H9 (cell line): Measurements from ENCODE around the gene ULK4. TPM values are rescaled to one million over a fixed set of nuclear protein-coding genes. Genes with fewer than 3 reads are reported as not detected.

Source experiments
- DNase-seq: peaks from one replicate; pipeline ENCODE4 v3.0.0-alpha.2; 2017
- H2AFZ ChIP-seq: one replicate; pipeline ENCODE4 v1.6.1; 2013; ENCODE audit warnings: mild to moderate bottlenecking, low read length, control low read depth, moderate library complexity
- H2AK5ac ChIP-seq: 2 replicates; pipeline ENCODE4 v1.6.1; 2013; ENCODE audit warnings: low read length, control low read depth, mixed read lengths; ENCODE audit not compliant: insufficient read length
- H2BK120ac ChIP-seq: one replicate; pipeline ENCODE4 v1.6.1; 2013; ENCODE audit warnings: low read depth, mild to moderate bottlenecking, low read length, control low read depth, inconsistent platforms; ENCODE audit not compliant: poor library complexity, severe bottlenecking
- H2BK12ac ChIP-seq: 2 replicates; pipeline ENCODE4 v1.6.1; 2013; ENCODE audit warnings: low read length, control low read depth, mixed read lengths, low read depth; ENCODE audit not compliant: insufficient read length
- H2BK15ac ChIP-seq: 2 replicates; pipeline ENCODE4 v1.6.1; 2013; ENCODE audit warnings: low read depth, low read length, control low read depth
- H2BK20ac ChIP-seq: one replicate; pipeline ENCODE4 v1.6.1; 2013; ENCODE audit warnings: low read depth, mild to moderate bottlenecking, low read length, control low read depth, inconsistent platforms; ENCODE audit not compliant: poor library complexity, severe bottlenecking
- H2BK5ac ChIP-seq: 2 replicates; pipeline ENCODE4 v1.6.1; 2013; ENCODE audit warnings: low read length, control low read depth, mixed read lengths; ENCODE audit not compliant: insufficient read length
- H3K14ac ChIP-seq: 2 replicates; pipeline ENCODE4 v1.6.1; 2013; ENCODE audit warnings: low read length, control low read depth; ENCODE audit not compliant: insufficient read depth
- H3K18ac ChIP-seq: 2 replicates; pipeline ENCODE4 v1.6.1; 2013; ENCODE audit warnings: low read depth, mild to moderate bottlenecking, mixed read lengths, low read length, control low read depth; ENCODE audit not compliant: insufficient read length
- H3K23ac ChIP-seq: 2 replicates; pipeline ENCODE4 v1.6.1; 2013; ENCODE audit warnings: low read length, control low read depth, mixed read lengths, low read depth; ENCODE audit not compliant: insufficient read length
- H3K23me2 ChIP-seq: 2 replicates; pipeline ENCODE4 v1.6.1; 2013; ENCODE audit warnings: low read depth, mild to moderate bottlenecking, mixed read lengths, low read length, control low read depth; ENCODE audit not compliant: insufficient read length, poor library complexity, severe bottlenecking
- H3K27ac ChIP-seq: 2 replicates; pipeline ENCODE4 v1.5.1; 2013; ENCODE audit warnings: low read length, control low read depth, mixed read lengths, low read depth; ENCODE audit not compliant: insufficient read length
- H3K27me3 ChIP-seq: 2 replicates; pipeline ENCODE4 v1.6.1; 2013; ENCODE audit warnings: low read length, control low read depth, inconsistent platforms; ENCODE audit not compliant: insufficient read depth
- H3K4ac ChIP-seq: 2 replicates; pipeline ENCODE4 v1.6.1; 2013; ENCODE audit warnings: low read depth, mild to moderate bottlenecking, control low read depth, inconsistent platforms, low read length, moderate library complexity
- H3K4me1 ChIP-seq: 2 replicates; pipeline ENCODE4 v1.6.1; 2013; ENCODE audit warnings: low read length, control low read depth, inconsistent platforms; ENCODE audit not compliant: insufficient read depth
- H3K4me2 ChIP-seq: 2 replicates; pipeline ENCODE4 v1.6.1; 2013; ENCODE audit warnings: low read length, control low read depth, mixed read lengths; ENCODE audit not compliant: insufficient read length, insufficient read depth
- H3K56ac ChIP-seq: 2 replicates; pipeline ENCODE4 v1.6.1; 2013; ENCODE audit warnings: low read depth, mild to moderate bottlenecking, mixed read lengths, low read length, control low read depth; ENCODE audit not compliant: insufficient read length
- H3K79me1 ChIP-seq: 2 replicates; pipeline ENCODE4 v1.6.1; 2013; ENCODE audit warnings: low read depth, mild to moderate bottlenecking, moderate library complexity, low read length, control low read depth, inconsistent platforms; ENCODE audit not compliant: insufficient read depth, poor library complexity, severe bottlenecking
- H3K79me2 ChIP-seq: 2 replicates; pipeline ENCODE4 v1.6.1; 2013; ENCODE audit warnings: low read length, control low read depth, inconsistent platforms; ENCODE audit not compliant: insufficient read depth
- H3K9ac ChIP-seq: 2 replicates; pipeline ENCODE4 v1.6.1; 2013; ENCODE audit warnings: low read length, control low read depth, mixed read lengths; ENCODE audit not compliant: insufficient read length; ENCODE audit errors: extremely low read depth
- H3K9me3 ChIP-seq: one replicate; pipeline ENCODE4 v1.6.1; 2013; ENCODE audit warnings: low read depth, low read length, inconsistent platforms; ENCODE audit not compliant: control insufficient read depth
- H3T11ph ChIP-seq: one replicate; pipeline ENCODE4 v1.6.1; 2013; ENCODE audit warnings: mild to moderate bottlenecking, low read length, control low read depth, inconsistent platforms
- H4K20me1 ChIP-seq: one replicate; pipeline ENCODE4 v1.6.1; 2013; ENCODE audit not compliant: control insufficient read depth, insufficient read length, insufficient read depth
- H4K5ac ChIP-seq: 2 replicates; pipeline ENCODE4 v1.6.1; 2013; ENCODE audit warnings: low read depth, mild to moderate bottlenecking, mixed read lengths, low read length, control low read depth; ENCODE audit not compliant: insufficient read length
- H4K8ac ChIP-seq: replicated peaks from 2 replicates; pipeline ENCODE4 v1.6.1; 2013; ENCODE audit warnings: low read length, control low read depth, mixed read lengths, low read depth; ENCODE audit not compliant: insufficient read length
- H4K91ac ChIP-seq: 2 replicates; pipeline ENCODE4 v1.6.1; 2013; ENCODE audit warnings: low read depth, mild to moderate bottlenecking, moderate library complexity, mixed read lengths, low read length, control low read depth; ENCODE audit not compliant: insufficient read length
- H3K27ac Mint-ChIP-seq, 3 experiments: 2 replicates in 2 of 3; 3 replicates in 1 of 3; pipeline ENCODE4 v1.8.0; 2020 to 2021; ENCODE audit warnings: mixed read lengths in 3 of 3, mild to moderate bottlenecking in 1 of 3, moderate library complexity in 1 of 3
- H3K27me3 Mint-ChIP-seq: 2 replicates; pipeline ENCODE4 v1.8.0; 2021; ENCODE audit warnings: low read depth, mild to moderate bottlenecking, moderate library complexity, mixed read lengths
- H3K36me3 Mint-ChIP-seq, 3 experiments: 2 replicates in 2 of 3; 3 replicates in 1 of 3; pipeline ENCODE4 v1.8.0; 2020 to 2021; ENCODE audit warnings: low read depth in 3 of 3, mixed read lengths in 3 of 3; ENCODE audit not compliant: insufficient read depth in 1 of 3
- H3K4me1 Mint-ChIP-seq, 2 experiments: 2 replicates each; pipeline ENCODE4 v1.8.0; 2020; ENCODE audit warnings: mixed read lengths in 2 of 2
- H3K4me3 Mint-ChIP-seq, 2 experiments: 2 replicates in 1 of 2; 3 replicates in 1 of 2; pipeline ENCODE4 v1.8.0; 2020 to 2021; ENCODE audit warnings: mild to moderate bottlenecking in 2 of 2, mixed read lengths in 2 of 2, moderate library complexity in 1 of 2
- H3K9me3 Mint-ChIP-seq, 2 experiments: 2 replicates in 1 of 2; 3 replicates in 1 of 2; pipeline ENCODE4 v1.8.0; 2020; ENCODE audit warnings: mild to moderate bottlenecking in 2 of 2, mixed read lengths in 2 of 2, moderate library complexity in 1 of 2
- WGBS: extraction: QIAGEN DNeasy Blood & Tissue Kit; methylation state at CpG from one replicate; pipeline ENCODE4 v1.1.7; 2013; ENCODE audit warnings: missing lambda C conversion rate, low lambda C conversion rate, mixed read lengths; ENCODE audit not compliant: insufficient read length; ENCODE audit errors: extremely low coverage; 5-methylcytosine and 5-hydroxymethylcytosine counted together
- total RNA-seq: library from RNA; stranded (reverse); gene quantifications from 2 replicates; pipeline ENCODE4 v1.2.1, GENCODE V29; 2021
- TF ChIP-seq, protein P1 (sequence below): fragments of 200-600 bp; sonication (generic); conservative IDR thresholded peaks from 3 replicates; pipeline ENCODE4 v1.8.0; 2021; ENCODE audit warnings: antibody characterized with exemption, mild to moderate bottlenecking

Gene ULK4
- total RNA-seq, 1 experiment from 2014 or later, result 12.9 TPM

DNA sequence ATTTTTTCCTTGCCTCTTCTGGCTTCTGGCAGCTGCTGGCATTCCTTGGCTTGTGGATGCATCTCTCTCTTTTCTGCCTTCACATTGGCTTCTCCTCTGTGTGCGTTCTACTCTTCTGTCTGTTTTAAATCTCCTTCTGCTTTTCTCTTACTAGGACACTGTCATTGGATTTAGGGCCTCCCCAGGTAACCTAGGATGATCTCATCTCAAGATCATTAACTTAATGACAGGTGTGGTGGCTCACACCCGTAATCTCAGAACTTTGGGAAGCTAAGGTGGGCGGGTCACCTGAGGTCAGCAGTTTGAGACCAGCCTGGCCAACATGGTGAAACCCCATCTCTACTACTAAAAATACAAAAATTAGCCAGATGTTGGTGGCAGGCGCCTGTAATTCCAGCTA lies 40.9 kb upstream of the ULK4 start:
- Histone ChIP-seq H3K4me1 (no peaks in the 10 kb centered on the region), H3K23ac (no peak overlapping the region), H2AFZ (no peak overlapping the region), H4K20me1 (no peaks in the 10 kb centered on the region), H3K56ac (no peak overlapping the region), H3K27me3 (no peaks in the 10 kb centered on the region), H3K9ac (no peak overlapping the region), H2BK20ac (no peak overlapping the region), H3K18ac (no peak overlapping the region), H4K5ac (no peak overlapping the region), H3K9me3 (no peaks in the 10 kb centered on the region), H2BK12ac (no peak overlapping the region), H4K8ac (no peak overlapping the region), H3T11ph (no peak overlapping the region), H4K91ac (no peak overlapping the region), H3K27ac (no peak overlapping the region), H2BK5ac (no peak overlapping the region), H2AK5ac (no peak overlapping the region), H3K23me2 (no peaks in the 10 kb centered on the region), H2BK120ac (no peak overlapping the region), H3K79me2 (no peaks in the 10 kb centered on the region), H3K14ac (no peak overlapping the region), H3K4me2 (no peak overlapping the region), H2BK15ac (no peak overlapping the region), H3K4ac (no peak overlapping the region), H3K79me1 (no peaks in the 10 kb centered on the region)
- WGBS, result no CpG with 5 or more reads among the region's 4 CpGs
- TF ChIP-seq, protein P1, sequence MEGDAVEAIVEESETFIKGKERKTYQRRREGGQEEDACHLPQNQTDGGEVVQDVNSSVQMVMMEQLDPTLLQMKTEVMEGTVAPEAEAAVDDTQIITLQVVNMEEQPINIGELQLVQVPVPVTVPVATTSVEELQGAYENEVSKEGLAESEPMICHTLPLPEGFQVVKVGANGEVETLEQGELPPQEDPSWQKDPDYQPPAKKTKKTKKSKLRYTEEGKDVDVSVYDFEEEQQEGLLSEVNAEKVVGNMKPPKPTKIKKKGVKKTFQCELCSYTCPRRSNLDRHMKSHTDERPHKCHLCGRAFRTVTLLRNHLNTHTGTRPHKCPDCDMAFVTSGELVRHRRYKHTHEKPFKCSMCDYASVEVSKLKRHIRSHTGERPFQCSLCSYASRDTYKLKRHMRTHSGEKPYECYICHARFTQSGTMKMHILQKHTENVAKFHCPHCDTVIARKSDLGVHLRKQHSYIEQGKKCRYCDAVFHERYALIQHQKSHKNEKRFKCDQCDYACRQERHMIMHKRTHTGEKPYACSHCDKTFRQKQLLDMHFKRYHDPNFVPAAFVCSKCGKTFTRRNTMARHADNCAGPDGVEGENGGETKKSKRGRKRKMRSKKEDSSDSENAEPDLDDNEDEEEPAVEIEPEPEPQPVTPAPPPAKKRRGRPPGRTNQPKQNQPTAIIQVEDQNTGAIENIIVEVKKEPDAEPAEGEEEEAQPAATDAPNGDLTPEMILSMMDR, result no peak
- peaks cover 3% of the 10 kb centered on the region in 2 experiments; a peak in 2 of 4 replicates for H3K4me1 Mint-ChIP-seq
- peaks cover 2 to 9% (median 2%) of the 10 kb centered on the region in 3 experiments; a peak in 4 of 7 replicates for H3K36me3 Mint-ChIP-seq
- no peak overlapping the region for H3K27ac Mint-ChIP-seq
- H3K27me3 Mint-ChIP-seq, result no peaks in the 10 kb centered on the region; the same call in 1 of the 2 replicates
- H3K9me3 Mint-ChIP-seq, result peaks cover 8 to 12% of the 10 kb centered on the region in 2 experiments
- no peak overlapping the region for H3K4me3 Mint-ChIP-seq
- DNase-seq, result no peak
